ENCODE measurements around the gene UBE2L5. TPM values are rescaled to one million over a fixed set of nuclear protein-coding genes. Genes with fewer than 3 reads are reported as not detected.

Gene UBE2L5
- total and polyA plus RNA-seq, 11 donors = 0.32 TPM; not detected in 10

DNA sequence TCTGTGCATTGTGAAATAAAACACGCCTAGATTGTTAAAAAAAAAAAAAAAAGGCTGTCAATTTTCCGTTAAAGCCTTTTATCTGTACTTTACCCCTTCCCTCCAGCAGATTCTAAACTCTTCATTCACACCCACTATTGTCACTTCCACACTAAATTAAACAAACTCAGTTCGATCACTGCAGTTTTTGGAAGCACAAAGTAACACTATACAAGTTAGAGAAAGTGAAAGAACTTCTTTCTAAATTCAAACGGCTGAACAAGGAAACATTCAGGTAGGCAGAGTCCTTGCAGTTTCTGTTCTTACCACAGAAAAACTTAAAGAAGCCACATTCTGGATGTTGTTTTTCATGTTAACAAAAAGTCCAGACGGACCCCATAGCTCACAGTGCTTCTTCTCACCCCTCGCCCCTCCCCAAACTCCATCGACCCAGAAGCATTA, 27.5 kb upstream of the UBE2L5 start:
- ATAC-seq (peak in 2 of 4 donors; percentile 15 to 37), DNase-seq (no peak)
- no peaks in the 10 kb centered on the region for H3K36me3 ChIP-seq
- peak overlapping the region; percentile 31 to 95 (median 74) for H3K27ac ChIP-seq
- H3K4me1 ChIP-seq = peaks cover 0 to 16% (median 0%) of the 10 kb centered on the region in 12 donors
- H3K9me3 ChIP-seq = no peaks in the 10 kb centered on the region
- TF ChIP-seq POLR2A (IDR thresholded peaks at IDR 0.05) = no peak
- TF ChIP-seq, protein P1, sequence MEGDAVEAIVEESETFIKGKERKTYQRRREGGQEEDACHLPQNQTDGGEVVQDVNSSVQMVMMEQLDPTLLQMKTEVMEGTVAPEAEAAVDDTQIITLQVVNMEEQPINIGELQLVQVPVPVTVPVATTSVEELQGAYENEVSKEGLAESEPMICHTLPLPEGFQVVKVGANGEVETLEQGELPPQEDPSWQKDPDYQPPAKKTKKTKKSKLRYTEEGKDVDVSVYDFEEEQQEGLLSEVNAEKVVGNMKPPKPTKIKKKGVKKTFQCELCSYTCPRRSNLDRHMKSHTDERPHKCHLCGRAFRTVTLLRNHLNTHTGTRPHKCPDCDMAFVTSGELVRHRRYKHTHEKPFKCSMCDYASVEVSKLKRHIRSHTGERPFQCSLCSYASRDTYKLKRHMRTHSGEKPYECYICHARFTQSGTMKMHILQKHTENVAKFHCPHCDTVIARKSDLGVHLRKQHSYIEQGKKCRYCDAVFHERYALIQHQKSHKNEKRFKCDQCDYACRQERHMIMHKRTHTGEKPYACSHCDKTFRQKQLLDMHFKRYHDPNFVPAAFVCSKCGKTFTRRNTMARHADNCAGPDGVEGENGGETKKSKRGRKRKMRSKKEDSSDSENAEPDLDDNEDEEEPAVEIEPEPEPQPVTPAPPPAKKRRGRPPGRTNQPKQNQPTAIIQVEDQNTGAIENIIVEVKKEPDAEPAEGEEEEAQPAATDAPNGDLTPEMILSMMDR (IDR thresholded peaks at IDR 0.05) = no peak
- no peaks in the 10 kb centered on the region for H3K27me3 ChIP-seq
- WGBS, 4 donors = 8 to 19% (median 15%) methylated on average over 7 of the region's 7 CpGs
- intact Hi-C loops (cut with DNase I) = loop anchor here in 1 of 10 donors (1.0 kb wide), 1 partner anchor 52 kb away; no protein-coding TSS in a partner anchor
- H3K4me3 ChIP-seq = peak overlapping the region; percentile 18 to 79 (median 61)

DNA sequence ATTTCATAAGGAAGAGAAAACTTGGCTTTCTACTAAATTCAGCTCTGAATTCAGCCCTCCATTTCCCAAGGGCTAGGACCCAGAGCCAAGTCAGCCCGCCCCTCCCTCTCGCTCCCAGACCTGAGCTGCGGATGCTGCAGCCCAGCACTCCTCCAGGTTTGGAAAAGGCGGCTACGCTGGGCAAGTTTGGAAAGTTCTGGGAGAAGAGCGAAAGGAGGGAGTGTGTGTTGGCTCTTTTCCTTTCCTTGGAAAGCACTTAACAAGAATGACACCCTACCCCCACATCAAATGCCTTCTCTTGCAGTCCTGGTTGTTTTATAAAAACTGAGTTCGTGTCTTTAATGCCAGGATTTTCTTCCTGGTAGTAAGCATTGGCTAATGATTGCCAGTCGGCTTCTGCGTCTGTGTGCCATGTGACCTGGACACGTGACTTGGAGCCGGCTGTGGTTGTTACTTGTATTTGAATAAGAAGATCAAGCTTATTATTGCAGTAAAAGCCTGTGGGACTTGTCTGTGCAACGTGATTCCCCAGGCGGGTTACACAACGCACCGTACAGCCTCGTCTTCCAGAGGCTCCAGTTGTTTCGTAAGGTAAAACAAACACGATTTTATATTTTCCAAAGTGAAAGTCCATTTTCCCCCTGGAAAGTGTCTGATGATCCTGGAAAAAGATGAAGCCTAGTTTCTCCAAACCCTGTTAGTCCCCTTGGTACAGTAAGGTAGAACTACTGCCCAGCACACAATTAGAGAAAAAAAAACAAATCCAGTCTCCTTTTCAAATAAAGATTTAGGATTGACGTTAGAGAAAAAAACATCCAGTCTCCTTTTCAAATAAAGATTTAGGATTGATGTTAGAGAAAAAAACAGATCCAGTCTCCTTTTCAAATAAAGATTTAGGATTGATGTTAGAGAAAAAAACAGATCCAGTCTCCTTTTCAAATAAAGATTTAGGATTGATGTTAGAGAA, 26.8 kb upstream of the UBE2L5 start:
- no peaks in the 10 kb centered on the region for H3K9me3 ChIP-seq
- DNase-seq (peak; percentile 82 to 92 (median 86)), ATAC-seq (peak; percentile 72 to 88 (median 86))
- TF ChIP-seq POLR2A (IDR thresholded peaks at IDR 0.05) = peak in 1 of 2 donors; percentile 40
- TF ChIP-seq, protein P1 (IDR thresholded peaks at IDR 0.05) = peak in 1 of 12 donors; percentile 10
- peak overlapping the region; percentile 18 to 79 (median 61) for H3K4me3 ChIP-seq
- no peaks in the 10 kb centered on the region for H3K36me3 ChIP-seq
- 4 to 19% (median 7%) methylated on average over 19 of the region's 19 CpGs for WGBS, 4 donors
- H3K27ac ChIP-seq = peak overlapping the region; percentile 31 to 95 (median 74)
- no peaks in the 10 kb centered on the region for H3K27me3 ChIP-seq
- H3K4me1 ChIP-seq = peaks cover 0 to 16% (median 0%) of the 10 kb centered on the region in 12 donors
- intact Hi-C loops (cut with DNase I) = loop anchor here in 1 of 10 donors (1.0 kb wide), 1 partner anchor 53 kb away; no protein-coding TSS in a partner anchor

DNA sequence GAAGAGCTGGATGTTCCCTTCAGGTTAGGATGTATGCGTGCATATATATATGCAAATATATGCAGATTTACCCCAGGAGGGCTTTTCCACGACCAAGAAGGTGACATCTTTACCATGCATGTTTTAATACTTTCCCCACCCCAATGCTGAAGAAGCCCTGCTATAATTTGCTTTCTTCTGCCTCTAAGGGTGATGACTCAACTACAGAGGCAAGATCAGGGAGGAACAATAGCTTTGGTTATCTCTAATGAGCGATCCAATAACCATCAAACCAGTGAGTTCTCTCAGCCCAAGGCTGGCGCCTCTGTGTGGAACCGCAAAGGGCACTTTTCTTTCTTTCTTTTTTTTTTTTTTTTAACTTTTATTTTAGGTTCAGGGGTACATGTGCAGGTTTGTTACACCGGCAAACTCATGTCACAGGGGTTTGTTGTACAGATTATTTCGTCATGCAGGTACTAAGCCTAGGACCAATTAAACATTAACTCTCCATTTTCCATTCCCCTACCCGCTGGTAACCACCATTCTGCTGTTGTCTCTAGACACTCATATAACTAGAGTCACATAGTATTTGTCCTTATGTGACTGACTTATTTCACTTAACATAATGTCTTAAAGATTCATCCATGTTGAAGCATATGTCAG, 25.7 kb upstream of the UBE2L5 start:
- no peaks in the 10 kb centered on the region for H3K36me3 ChIP-seq
- TF ChIP-seq, protein P1 (IDR thresholded peaks at IDR 0.05) = no peak
- no peak for TF ChIP-seq POLR2A (IDR thresholded peaks at IDR 0.05)
- H3K4me1 ChIP-seq = peaks cover 0 to 16% (median 0%) of the 10 kb centered on the region in 12 donors
- no peak overlapping the region for H3K4me3 ChIP-seq
- no peaks in the 10 kb centered on the region for H3K27me3 ChIP-seq
- H3K9me3 ChIP-seq = no peaks in the 10 kb centered on the region
- 77 to 84% (median 79%) methylated on average over 8 of the region's 8 CpGs for WGBS, 4 donors
- DNase-seq (no peak), ATAC-seq (no peak)
- intact Hi-C loops (cut with DNase I) = no loop called here
- H3K27ac ChIP-seq = peak overlapping the region in 1 of 12 donors; percentile 91

All from heart left ventricle (tissue), 16 donors.